Measurements from ENCODE around the gene SRPK3. TPM values are rescaled to one million over a fixed set of nuclear protein-coding genes. Genes with fewer than 3 reads are reported as not detected.
A peak's percentile ranks its signal among the peaks of the same experiment; 100 is the strongest.

SRPK3 gene
- total RNA-seq, 1 donor from 2014 or later = not detected

DNA sequence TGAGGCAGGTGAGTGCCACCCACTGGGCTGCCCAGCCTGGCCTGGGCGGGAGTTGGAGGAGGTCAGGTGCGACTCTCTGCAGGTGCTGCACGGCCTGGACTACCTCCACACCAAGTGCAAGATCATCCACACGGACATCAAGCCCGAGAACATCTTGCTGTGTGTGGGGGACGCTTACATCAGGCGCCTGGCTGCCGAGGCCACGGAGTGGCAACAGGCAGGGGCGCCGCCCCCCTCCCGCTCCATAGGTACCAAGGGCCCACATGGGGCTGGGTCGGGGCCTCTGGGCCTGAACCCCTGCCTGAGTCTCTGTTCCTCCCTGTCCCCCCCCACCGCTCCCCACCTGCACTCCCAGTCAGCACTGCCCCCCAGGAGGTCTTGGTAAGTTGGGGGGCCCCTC is 2.0 kb downstream of the SRPK3 start:
- no peak for DNase-seq (ENCODE audit: low spot score)

DNA sequence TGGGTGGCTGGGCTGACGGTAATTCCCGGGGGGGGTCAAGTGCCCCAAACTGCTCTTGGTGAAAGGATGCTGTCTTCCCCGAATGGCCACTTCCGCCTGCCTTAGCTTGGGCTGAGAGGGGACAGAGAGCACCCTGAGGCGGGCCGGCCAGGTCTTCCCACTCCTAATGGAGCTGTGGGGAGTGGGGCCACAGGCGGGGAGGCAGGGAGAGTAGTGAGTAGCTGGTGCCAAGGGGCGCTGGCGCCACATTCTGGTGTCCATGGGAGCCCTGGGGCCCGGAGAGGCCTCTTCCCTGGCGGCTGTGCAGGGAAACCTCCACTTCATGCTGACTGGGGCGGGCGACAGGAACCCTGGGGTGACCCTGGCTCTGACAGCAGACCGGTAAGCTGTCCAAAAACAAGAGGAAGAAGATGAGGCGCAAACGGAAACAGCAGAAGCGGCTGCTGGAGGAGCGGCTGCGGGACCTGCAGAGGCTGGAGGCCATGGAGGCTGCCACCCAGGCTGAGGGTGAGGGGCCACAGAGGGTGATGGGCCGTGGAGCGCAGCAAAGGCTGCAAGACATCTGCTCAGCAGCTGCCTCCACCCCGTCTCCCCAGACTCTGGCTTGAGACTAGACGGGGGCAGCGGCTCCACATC is 2.7 kb downstream of the SRPK3 start:
- no peak for DNase-seq (ENCODE audit: low spot score)

DNA sequence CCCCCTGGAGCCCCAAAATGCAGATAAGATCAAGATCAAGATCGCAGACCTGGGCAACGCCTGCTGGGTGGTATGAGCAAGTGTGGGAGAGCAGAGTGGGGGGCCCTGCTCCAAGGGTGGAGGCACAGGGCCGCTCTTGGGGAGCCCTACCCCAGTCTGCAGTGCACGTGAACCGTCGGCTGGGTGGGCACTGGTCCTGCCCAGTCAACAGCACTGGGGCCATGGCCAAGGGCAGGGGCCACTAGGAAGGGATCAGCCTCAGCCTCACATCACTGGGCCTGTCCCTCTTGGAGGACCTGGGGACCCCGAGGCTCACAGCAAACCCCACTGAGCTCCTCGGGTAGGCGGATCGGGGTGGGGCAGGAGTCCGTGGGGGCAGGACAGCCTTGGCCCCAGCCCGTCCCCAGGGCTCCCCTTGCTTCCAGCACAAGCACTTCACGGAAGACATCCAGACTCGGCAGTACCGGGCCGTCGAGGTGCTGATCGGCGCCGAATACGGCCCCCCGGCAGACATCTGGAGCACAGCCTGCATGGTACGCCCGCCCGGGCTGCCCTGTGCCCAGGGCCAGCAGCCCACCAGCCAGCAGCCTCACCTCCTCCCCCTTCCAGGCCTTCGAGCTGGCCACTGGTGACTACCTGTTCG is 3.6 kb downstream of the SRPK3 start:
- no peak for DNase-seq (ENCODE audit: low spot score)

DNA sequence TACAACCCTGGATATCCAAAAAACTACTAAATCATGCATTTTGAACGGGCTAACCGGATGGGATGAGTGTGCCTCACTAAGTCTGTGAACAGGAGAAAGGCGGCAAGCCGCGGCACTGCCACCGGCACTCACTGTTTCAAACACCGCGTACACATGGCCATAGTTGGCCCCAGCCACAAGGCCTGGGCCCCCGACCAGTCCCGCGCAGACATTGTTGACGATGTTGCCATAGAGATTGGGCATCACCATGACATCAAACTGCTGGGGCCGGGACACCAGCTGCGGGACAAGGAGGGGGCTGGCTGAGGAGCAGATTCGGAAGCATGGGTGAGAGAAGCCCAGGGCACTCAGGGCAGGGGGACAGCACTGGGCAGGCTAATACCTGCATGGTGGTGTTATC is 5.8 kb downstream of the SRPK3 start:
- DNase-seq (ENCODE audit: low spot score) = no peak

DNA sequence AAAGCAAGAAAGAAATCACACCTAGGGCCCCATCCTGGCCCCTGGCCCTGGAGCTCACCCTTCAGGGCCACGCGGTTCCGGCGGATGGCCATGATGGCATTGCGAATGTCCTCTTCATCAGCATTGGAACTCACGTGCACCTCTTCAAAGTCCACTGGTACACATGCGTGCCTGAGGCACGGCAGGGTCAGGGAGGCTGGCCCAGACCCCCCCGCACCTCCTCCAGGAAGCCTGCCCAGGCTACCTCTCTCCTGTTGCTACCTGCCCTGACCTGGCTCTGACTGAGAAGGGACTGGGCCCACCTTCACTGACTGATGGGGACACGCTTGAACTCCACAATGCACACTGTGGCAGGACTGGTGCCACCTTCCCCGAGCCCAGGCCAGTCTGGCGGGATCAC is 8.8 kb downstream of the SRPK3 start:
- no peak for DNase-seq (ENCODE audit: low spot score)

DNA sequence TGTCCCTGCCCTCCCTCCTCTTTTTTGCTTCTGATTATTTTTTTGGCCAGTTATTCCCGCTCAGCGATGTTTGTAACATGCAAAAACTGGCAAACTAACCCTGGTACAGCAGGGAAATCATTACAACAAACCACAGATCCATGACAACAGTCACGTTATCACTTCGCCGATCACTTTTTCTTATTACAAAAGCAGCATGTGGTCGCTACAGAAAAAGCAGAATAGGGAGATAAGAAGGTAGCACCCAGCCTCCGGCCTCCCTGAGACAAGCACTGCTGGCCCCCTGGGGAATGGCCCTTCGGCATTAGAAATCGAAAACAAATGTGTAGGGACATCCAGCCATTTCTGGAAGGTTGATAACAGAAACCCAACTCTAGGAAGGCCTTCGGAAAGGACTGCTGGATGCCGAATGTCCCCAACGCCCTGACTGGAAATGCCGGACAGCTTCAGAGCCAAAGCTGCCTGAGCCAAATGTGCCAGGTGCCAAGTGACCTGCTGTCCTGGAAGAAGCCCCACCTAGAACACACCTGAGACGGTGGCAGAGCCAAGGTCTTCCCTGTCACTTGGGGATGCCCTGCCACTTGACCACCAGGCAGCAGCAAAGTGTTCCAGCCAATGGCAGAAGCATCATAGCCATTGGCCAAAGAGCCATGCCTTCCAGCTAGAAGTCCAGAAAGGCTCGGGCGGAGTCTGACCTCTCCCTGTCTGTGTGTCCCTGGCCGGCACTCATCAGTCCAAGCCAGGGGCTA is 10.4 kb downstream of the SRPK3 start:
- no peak for DNase-seq (ENCODE audit: low spot score)

DNA sequence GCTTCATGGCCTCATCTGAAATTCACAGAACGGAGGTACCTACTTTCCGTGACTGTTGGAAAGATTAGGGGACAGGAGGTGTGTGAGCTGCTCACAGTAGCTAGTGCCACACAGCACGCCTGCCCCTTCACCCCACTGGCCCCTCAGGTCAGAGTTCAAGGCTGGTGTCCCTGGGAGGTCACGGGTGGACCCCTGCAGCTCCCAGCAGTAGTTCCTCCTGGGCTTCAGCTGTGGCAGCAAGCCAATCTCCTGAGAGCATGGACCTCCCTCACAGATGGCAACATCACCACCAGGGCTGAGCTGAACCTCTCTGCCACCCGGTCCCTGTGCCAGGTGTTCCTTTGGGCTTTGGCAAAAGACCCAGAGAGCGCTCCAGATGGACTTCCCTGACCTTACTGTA is 11.5 kb downstream of the SRPK3 start:
- DNase-seq (ENCODE audit: low spot score) = no peak

DNA sequence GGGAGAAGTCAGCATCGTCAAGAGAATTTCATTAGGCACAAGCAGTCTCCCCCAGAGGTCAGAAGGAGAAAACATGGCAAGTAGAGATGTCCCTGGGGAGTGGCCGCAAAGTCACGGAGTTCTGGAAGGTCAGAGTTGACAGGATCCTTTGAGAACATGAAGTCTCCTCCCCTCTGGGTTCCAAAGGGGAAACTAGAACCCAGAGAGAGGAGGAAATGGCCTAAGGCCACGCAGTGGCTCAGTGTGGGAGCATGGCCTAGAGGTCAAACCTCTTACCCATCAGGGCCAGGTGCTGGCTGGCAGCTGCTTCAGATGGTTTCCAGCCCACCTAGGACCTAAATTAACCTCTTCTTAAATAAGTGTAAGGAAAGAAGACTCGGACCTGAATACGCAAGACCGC is 12.4 kb downstream of the SRPK3 start:
- no peak for DNase-seq (ENCODE audit: low spot score)

DNA sequence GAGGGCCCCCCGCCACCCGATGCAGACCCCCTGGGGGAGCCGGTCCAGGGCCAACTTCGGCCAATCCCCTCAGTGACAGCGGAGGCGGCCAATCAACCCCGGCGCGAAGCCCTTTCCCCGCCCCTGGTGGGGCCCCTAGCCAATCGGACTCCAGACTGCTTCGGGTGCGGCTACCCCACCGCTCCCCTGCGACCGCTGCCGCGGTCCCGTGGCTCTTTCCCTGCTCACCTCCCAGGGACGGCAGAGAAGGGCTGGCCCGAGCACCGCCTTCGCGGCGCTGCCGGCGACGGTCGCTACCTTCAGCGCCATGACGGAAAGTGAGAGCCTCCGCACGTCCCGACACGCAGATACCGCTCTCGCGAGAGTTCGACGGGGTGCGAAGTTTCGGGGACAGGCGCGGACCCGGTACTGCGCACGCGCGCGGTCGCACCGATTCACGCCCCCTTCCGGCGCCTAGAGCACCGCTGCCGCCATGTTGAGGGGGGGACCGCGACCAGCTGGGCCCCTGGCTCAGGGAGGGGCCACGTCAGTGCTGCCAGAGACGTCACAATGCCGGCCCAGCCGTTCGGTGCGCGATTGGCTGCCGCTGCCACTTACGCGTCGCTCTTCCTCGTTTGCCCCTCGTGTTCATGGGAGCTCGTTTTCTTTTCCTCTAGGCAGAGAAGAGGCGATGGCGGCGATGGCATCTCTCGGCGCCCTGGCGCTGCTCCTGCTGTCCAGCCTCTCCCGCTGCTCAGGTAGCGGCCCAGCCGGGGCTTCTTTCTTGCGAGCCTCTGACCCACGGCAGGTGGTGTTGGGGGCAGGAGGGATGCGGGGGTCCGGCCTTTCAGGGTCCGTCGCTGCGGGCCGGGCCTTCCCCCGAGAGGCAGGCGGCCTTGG is 13.4 kb downstream of the SRPK3 start, which contains the start of the genes IDH3G and SSR4:
TSS of gene IDH3G (minus strand) at position 358 of the 879 bp plus-strand sequence. CDS start at position 309, 49 bp downstream.
TSS of gene SSR4 (plus strand) at position 651 of the 879 bp plus-strand sequence. CDS start at position 671, 20 bp downstream.
- DNase-seq (ENCODE audit: low spot score) = peak; percentile 95

DNA sequence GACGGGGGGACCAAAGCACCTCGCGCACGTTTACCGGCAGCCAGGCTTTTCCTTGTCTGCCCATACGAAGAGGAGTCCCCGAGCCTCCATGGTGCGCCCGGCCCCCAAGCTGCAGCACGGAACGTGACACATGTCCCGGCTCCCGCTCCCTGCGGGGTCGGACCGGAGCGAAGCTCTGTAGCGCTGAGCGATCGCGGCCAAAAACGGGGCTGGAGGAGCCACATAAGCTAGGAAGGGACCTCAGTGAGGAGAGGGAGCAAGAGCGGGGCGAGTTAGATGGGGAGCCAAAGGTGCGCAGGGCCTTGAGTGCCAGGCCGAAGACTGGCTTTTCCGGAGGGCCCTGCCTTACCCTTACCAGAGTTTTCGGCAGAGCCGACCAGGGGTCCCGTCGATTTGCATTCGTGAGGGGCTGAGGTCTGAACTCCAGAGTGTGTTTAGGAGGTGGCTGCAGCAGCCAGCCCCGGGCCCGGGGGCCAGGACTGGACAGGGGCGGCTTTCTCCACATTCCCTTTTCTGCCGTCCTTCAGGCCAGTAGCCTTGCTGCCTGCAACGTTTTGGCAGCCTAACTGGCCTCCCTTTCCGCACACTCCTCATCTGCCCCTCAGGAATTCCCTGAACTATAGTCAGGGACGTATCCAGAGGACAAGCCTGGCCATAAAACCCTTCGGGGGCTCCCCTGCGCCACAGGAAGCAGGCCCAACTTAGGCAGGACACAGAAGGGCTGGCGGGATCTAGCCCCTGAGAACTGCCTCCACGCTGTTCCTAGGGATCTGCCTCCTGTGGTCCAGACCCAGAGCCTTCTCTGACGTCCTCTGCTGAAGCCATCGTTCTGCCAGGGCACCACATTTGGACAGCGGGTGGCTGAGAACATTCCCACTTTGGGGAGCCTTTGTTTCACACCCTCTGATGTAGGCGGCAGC is 14.3 kb downstream of the SRPK3 start:
- DNase-seq (ENCODE audit: low spot score) = no peak

DNA sequence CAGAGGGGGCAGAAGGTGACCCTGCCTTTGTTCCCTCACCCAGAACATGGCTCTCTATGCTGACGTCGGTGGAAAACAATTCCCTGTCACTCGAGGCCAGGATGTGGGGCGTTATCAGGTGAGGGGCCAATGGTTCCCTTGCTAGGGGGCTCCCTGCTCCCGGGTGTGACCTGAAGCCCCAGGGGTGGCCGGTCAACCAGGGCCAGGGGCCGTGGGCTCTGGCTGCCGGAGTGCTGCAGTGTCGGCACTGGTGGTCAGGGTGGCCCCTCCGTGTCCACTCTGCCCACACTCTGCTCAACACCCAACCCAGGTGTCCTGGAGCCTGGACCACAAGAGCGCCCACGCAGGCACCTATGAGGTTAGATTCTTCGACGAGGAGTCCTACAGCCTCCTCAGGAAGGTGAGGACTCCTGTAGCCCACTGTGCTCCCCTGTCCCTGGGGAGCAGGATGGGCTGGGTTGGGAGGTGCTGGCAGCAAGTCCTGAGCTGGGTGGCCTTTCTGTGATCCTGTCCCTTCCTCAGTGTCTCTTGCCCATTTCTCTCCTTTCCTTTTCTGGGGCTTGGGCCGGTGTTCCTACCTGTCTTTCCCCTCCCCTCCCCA is 16.7 kb downstream of the SRPK3 start:
- DNase-seq (ENCODE audit: low spot score) = no peak

DNA sequence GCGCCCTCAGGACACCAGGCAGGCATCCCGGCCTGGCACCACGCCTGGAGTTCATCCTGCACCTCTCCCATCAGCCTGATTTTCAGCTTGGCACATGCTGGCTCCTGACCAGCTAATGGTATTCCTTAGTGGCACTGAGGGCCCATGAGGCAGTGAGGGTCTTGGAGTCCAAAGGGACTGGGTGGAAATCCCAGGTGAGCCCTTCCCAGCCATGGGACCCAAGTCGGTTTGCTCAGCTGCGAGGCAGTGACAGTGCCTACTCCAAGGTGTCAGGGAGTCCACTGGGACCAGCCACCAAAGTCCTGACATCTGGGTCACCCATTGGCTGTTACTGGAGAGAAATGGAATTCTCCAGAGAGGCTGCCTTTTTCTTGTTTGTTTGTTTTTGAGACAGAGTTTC is 18.5 kb downstream of the SRPK3 start:
- DNase-seq (ENCODE audit: low spot score) = no peak

DNA sequence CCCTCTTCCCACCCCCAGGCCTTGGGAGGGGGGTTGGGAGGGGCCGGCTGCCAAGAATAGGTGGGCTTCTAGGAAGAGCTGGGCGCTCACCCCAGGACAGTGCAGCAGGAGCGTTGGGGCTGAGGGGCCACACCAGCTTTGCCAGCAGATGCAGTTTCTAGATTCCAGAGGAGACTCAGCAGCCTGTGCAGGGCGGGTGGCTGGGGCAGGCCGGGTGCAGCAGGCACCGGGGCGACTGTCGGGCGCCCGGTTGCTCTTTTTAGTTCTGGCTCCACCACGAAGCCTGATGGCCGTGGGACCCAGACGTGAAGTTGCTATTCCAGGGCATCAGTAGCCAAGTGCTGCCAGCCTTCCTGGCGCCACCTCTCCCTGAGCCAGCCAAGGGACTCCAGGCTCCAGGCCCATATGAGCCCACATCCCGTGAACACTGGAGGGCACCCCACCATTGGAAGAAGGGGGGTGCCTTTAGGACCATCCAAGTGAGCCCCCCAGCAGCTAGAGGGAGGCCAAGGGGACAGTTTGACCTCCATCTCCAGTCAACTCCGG is 19.4 kb downstream of the SRPK3 start:
- DNase-seq (ENCODE audit: low spot score) = no peak

DNA sequence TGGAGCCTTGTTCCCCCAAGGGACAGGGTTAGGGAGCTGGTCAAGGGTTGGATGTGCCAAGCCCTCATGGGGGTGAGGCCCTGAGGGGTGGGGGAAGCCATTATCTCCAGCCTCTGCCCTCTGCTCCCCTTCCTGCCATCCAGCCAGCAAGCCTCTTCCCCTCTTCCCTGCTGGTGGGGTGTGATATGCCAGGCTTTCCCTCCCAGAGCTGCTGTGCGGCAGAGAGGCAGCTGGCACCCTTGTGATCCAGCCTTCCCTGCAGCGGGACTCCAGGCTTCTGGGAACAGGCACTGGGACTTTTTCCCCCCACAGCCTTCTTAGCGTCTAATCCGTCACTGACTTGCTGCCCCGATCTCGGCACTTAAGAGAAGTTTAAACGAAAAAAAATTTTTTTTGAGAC is 19.9 kb downstream of the SRPK3 start:
- no peak for DNase-seq (ENCODE audit: low spot score)

DNA sequence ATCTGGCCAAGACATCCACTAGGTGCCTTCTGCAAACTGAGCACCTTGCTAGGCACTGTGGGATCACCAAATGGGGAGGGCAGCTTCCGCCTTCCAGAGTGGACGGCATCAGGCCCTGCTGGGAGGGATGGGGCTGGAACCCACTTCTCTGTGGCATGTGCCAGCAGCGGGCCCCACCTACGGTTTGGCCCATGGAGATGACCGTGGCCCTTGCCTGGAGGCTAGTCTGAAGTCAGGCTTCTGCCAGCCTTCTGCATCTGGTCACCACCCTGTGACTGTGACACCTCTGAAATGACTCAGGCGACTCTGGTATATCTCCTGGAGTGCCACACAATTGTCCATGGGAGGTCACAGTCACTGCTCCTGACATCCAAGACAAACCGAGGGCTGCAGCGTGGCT is 20.8 kb downstream of the SRPK3 start:
- DNase-seq (ENCODE audit: low spot score) = no peak

DNA sequence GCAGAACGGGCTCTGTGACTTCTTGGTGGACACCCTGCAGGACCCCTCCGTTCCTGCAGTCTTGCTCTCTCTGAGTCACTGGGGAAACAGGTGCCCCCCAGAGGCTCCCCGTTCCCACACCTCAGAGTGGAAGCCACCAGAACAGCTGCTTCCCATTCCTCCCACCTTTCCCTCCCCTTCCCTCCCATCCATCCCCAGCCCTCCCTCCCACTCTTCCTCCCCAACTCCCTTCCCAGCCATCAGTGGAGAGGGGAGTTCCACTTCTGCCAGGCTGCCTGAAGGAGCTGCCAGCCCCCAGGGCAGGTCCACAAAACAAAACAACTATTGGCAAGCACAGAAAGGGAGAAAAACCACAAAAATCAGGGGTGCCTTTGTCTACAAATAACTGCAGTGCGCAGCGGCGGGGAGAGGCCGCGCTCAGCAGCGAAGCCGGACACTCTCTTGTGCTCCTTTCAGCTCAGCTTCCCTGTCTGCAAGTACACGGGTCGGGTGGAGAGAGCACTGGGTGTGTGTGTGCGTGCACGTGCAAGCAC is 21.7 kb downstream of the SRPK3 start:
- DNase-seq (ENCODE audit: low spot score) = no peak

DNA sequence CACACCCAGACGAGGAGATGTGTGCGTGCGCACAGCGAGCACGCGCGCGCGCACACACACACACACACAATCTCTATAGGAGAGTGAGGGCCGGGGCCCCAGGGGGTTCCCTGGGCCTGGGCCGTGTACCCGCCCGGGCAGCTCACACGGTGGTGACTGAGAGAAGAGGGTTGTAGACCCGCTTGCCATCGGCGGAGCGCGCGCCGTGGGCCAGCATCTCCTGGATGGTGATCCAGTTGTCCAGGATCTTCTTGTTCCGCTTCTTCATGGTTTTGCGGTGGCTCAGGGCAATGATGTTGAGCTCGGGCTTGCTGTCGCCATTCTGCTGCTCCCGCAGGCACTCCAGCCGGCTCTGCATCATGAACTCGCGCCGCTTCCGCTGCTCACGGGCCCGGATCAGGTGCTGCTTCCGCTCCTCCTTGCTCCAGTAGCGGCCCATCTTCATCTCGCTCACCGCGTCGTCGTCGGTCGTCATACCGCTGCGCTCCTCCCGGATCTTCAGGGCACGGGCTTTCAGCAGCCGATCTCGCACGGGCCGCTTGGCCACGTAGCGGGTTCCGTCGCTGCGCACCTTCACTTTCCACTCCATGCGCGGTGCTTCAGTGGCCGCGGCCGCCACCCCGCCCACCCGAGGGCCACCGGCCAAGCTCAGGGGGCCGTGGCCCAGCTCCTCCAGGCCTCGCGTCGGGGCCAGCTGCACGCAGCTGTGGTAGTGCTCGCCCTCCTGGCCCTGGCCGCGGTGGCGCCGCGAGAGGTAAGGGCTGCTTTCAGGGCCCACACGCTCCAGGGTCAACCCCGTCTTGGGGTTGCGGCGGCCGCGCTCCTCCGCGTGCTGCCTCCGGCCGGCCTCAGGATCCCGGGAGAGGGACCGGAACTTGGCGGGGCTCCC is 22.6 kb downstream of the SRPK3 start:
- no peak for DNase-seq (ENCODE audit: low spot score)

DNA sequence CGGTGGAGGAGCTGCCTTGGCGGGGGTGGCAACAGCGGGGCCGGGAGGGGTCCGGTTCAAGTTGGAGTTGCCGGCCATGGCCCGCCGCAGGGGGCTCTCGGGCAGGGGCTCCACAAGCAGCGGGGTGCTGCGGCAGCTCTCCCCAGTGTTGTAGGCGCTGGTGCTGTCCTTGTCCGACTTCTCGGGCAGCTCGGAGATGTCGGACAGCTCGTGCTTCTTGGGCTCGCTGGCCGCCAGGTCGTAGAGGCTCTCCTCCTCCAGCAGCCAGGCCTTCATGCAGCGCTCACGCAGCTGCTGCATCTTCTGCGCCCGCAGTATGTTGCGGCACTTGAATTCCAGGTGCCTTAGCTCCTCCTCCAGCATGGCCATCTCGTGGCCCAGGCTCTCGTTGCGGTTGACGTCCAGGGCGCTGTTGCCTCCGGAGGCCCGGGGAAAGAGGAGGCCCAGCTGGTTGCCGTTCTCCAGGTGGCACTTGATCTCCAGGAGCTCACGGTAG is 23.3 kb downstream of the SRPK3 start:
- DNase-seq (ENCODE audit: low spot score) = no peak
